K562 (cell line): Measurements from ENCODE around the gene ADAM33. TPM values are rescaled to one million over a fixed set of nuclear protein-coding genes. Genes with fewer than 3 reads are reported as not detected.

ENCODE experiments used
- ATAC-seq: fragments of 200-7000 bp; cut with Tn5 transposase; 3 replicates; pipeline ENCODE4 v1.9.1; 2020; ENCODE audit warnings: moderate library complexity
- BruUV-seq: library from RNA; stranded (reverse); fragments of 400-500 nt; replicated peaks from 2 replicates; lab custom pipeline; 2021; lab: Mats Ljungman, UMichigan
- CTCF ChIA-PET: fragments of 300-600 bp; formaldehyde crosslinking; extraction: SDS; loops from one replicate; lab custom pipeline; 2021; ENCODE audit warnings: low intra/inter-chr PET ratio; lab: Yijun Ruan, JAX
- POLR2A ChIA-PET: fragments of 300-600, 350-650 bp; sonication (Branson Sonifier 250); formaldehyde crosslinking; extraction: SDS; loops from one replicate; lab custom pipeline; 2021; ENCODE audit warnings: antibody characterized with exemption, inconsistent platforms; lab: Yijun Ruan, JAX
- DNase-seq, 4 experiments: peaks; one replicate each; pipeline versions ENCODE4 v3.0.0 to v3.0.0-alpha.2; 2011 to 2018; ENCODE audit warnings: low spot score in 3 of 4, mixed read lengths in 3 of 4; ENCODE audit errors: extremely low read depth in 1 of 4
- FAIRE-seq: peaks from 2 replicates; lab custom pipeline; 2011; peaks lifted over from hg19 to GRCh38; lab: Jason Lieb, UNC
- H2AFZ ChIP-seq: 2 replicates; pipeline ENCODE4 v1.6.0; 2011; ENCODE audit warnings: low read depth, low read length, control low read depth, inconsistent platforms
- H3K27ac ChIP-seq: fragments of 200-600 bp; 3 replicates; pipeline ENCODE4 v1.8.0; 2011; ENCODE audit warnings: low read depth, mild to moderate bottlenecking, control low read depth, inconsistent platforms, low read length, moderate library complexity, mixed read lengths; ENCODE audit errors: extremely low read depth
- H3K27me3 ChIP-seq, 2 experiments: fragments of 300-600 bp in 1 of 2; 2 replicates in 1 of 2; 3 replicates in 1 of 2; pipeline versions ENCODE4 v1.6.0 to v1.8.0; 2011; ENCODE audit warnings: inconsistent platforms in 2 of 2, low read length in 2 of 2, mild to moderate bottlenecking in 1 of 2, mixed read lengths in 1 of 2, moderate library complexity in 1 of 2; ENCODE audit not compliant: control insufficient read depth in 2 of 2, insufficient read depth in 2 of 2
- H3K36me3 ChIP-seq: fragments of 300-600 bp; 3 replicates; pipeline ENCODE4 v1.8.0; 2011; ENCODE audit warnings: mild to moderate bottlenecking, low read length, inconsistent platforms; ENCODE audit not compliant: control insufficient read depth, insufficient read depth
- H3K4me1 ChIP-seq, 2 experiments: fragments of 200-600 bp in 1 of 2; replicated peaks in 1 of 2; 2 replicates in 1 of 2; 3 replicates in 1 of 2; pipeline versions ENCODE4 v1.5.1 to v1.8.0; 2011; ENCODE audit warnings: inconsistent platforms in 2 of 2, low read length in 2 of 2, mild to moderate bottlenecking in 1 of 2, mixed read lengths in 1 of 2, moderate library complexity in 1 of 2; ENCODE audit not compliant: control insufficient read depth in 2 of 2, insufficient read depth in 2 of 2
- H3K4me2 ChIP-seq: 2 replicates; pipeline ENCODE4 v1.6.1; 2011; ENCODE audit warnings: low read length, control low read depth, inconsistent platforms, mixed read lengths; ENCODE audit not compliant: insufficient read depth
- H3K4me3 ChIP-seq: fragments of 200-600 bp; sonication (generic), shearing (Covaris generic); 2 replicates; pipeline ENCODE4 v1.5.1; 2016; ENCODE audit warnings: control low read depth, inconsistent platforms
- H3K79me2 ChIP-seq: fragments of 200-600 bp; 3 replicates; pipeline ENCODE4 v1.8.0; 2011; ENCODE audit warnings: low read length, inconsistent platforms; ENCODE audit not compliant: control insufficient read depth, insufficient read depth
- H3K9ac ChIP-seq, 2 experiments: 2 replicates each; pipeline versions ENCODE4 v1.6.0 to v1.6.1; 2011; ENCODE audit warnings: low read depth in 2 of 2, low read length in 2 of 2, control low read depth in 1 of 2, inconsistent platforms in 1 of 2, mild to moderate bottlenecking in 1 of 2, mixed read lengths in 1 of 2; ENCODE audit not compliant: insufficient read depth in 1 of 2
- H3K9me1 ChIP-seq: one replicate; pipeline ENCODE4 v1.6.0; 2011; ENCODE audit warnings: inconsistent platforms, mild to moderate bottlenecking, low read length, moderate library complexity; ENCODE audit not compliant: control insufficient read depth, insufficient read depth
- H3K9me3 ChIP-seq: replicated peaks from 2 replicates; pipeline ENCODE4 v1.5.1; 2011; ENCODE audit warnings: low read depth, low read length, inconsistent platforms; ENCODE audit not compliant: control insufficient read depth, insufficient read depth
- H4K20me1 ChIP-seq: replicated peaks from 2 replicates; pipeline ENCODE4 v1.6.1; 2011; ENCODE audit warnings: low read length, inconsistent platforms, mixed read lengths; ENCODE audit not compliant: control insufficient read depth, insufficient read depth
- ARNT ChIP-seq, 2 experiments: fragments of 450-650 bp; IDR thresholded peaks; 2 replicates each; pipeline ENCODE4 v1.6.1; 2016; ENCODE audit warnings: mild to moderate bottlenecking in 1 of 2
- CBX8 ChIP-seq: fragments of 200-600 bp; sonication (generic); IDR thresholded peaks from 2 replicates; pipeline ENCODE4 v1.6.1; 2012; ENCODE audit warnings: borderline replicate concordance, mixed run types, low read depth, mild to moderate bottlenecking, moderate library complexity, mixed read lengths, low read length, control low read depth, inconsistent platforms; ENCODE audit not compliant: poor library complexity, severe bottlenecking; ENCODE audit errors: extremely low read depth
- CTBP1 ChIP-seq: fragments of 450-650 bp; IDR thresholded peaks from 2 replicates; pipeline ENCODE4 v1.6.1; 2016; ENCODE audit warnings: borderline replicate concordance
- EP400 ChIP-seq: fragments of 450-650 bp; IDR thresholded peaks from 2 replicates; pipeline ENCODE4 v1.6.1; 2017; ENCODE audit warnings: antibody characterized with exemption, mild to moderate bottlenecking, moderate library complexity
- ETV6 ChIP-seq, 3 experiments: fragments of 150-350 bp in 1 of 3; sonication (generic) in 1 of 3; formaldehyde crosslinking in 1 of 3; IDR thresholded peaks; 2 replicates each; pipeline versions ENCODE4 v1.6.1 to v1.8.0; 2014 to 2022; ENCODE audit warnings: borderline replicate concordance in 2 of 3, low read depth in 2 of 3, antibody characterized with exemption in 1 of 3, low read length in 1 of 3, mild to moderate bottlenecking in 1 of 3, missing genetic modification reagents in 1 of 3
- FOXK1 ChIP-seq: sonication (generic); formaldehyde crosslinking; IDR thresholded peaks from 2 replicates; pipeline ENCODE4 v1.8.0; 2022; ENCODE audit warnings: missing genetic modification reagents, mild to moderate bottlenecking, borderline replicate concordance
- JUND ChIP-seq, 2 experiments: IDR thresholded peaks; 2 replicates in 1 of 2; 3 replicates in 1 of 2; pipeline ENCODE4 v1.6.1; 2011; ENCODE audit warnings: borderline replicate concordance in 2 of 2, low read depth in 2 of 2, low read length in 2 of 2, improper control_type of control experiment in 1 of 2, missing biosample characterization in 1 of 2, missing genetic modification characterization in 1 of 2, missing genetic modification reagents in 1 of 2
- MEF2D ChIP-seq: conservative IDR thresholded peaks from 2 replicates; pipeline ENCODE4 v1.6.1; 2016; ENCODE audit warnings: low read depth, missing genetic modification characterization, missing compliant biosample characterization
- MYC ChIP-seq, 2 experiments: fragments of 250-450 bp in 1 of 2; sonication (Bioruptor Pico) in 1 of 2; IDR thresholded peaks; 2 replicates each; pipeline versions ENCODE4 v1.5.1 to v1.6.1; 2012 to 2021; ENCODE audit warnings: low read depth in 2 of 2, borderline replicate concordance in 1 of 2, improper control_type of control experiment in 1 of 2, low read length in 1 of 2, mild to moderate bottlenecking in 1 of 2, moderate library complexity in 1 of 2
- PHF20 ChIP-seq: fragments of 450-650 bp; IDR thresholded peaks from 2 replicates; pipeline ENCODE4 v1.6.1; 2018; ENCODE audit not compliant: partially characterized antibody
- POLR3G ChIP-seq: IDR thresholded peaks from 2 replicates; pipeline ENCODE4 v1.6.1; 2011; ENCODE audit not compliant: insufficient read length, insufficient replicate concordance; ENCODE audit errors: extremely low read depth
- PPARD ChIP-seq: fragments of 250-450 bp; sonication (Bioruptor Pico); IDR thresholded peaks from 2 replicates; pipeline ENCODE4 v1.8.0; 2022; ENCODE audit warnings: inconsistent platforms, mild to moderate bottlenecking, moderate library complexity
- RBM22 ChIP-seq: fragments of 200-400 bp; formaldehyde crosslinking; IDR thresholded peaks from 2 replicates; pipeline ENCODE4 v1.6.1; 2018; ENCODE audit warnings: low read length, low read depth; ENCODE audit not compliant: poor library complexity, severe bottlenecking
- SRSF1 ChIP-seq: fragments of 200-400 bp; formaldehyde crosslinking; IDR thresholded peaks from 2 replicates; pipeline ENCODE4 v1.6.1; 2017; ENCODE audit warnings: mild to moderate bottlenecking, low read depth, low read length, moderate library complexity
- TGIF2 ChIP-seq: sonication (generic); formaldehyde crosslinking; IDR thresholded peaks from 2 replicates; pipeline ENCODE4 v1.8.1; 2022; ENCODE audit warnings: mild to moderate bottlenecking, missing genetic modification reagents, moderate library complexity
- USF2 ChIP-seq: sonication (generic); formaldehyde crosslinking; IDR thresholded peaks from 2 replicates; pipeline ENCODE4 v1.5.0; 2020; ENCODE audit warnings: missing genetic modification reagents
- ZBTB26 ChIP-seq: fragments of 450-650 bp; formaldehyde crosslinking; IDR thresholded peaks from 2 replicates; pipeline ENCODE4 v1.4.0; 2022; ENCODE audit warnings: missing genetic modification characterization
- ZBTB5 ChIP-seq: fragments of 450-650 bp; IDR thresholded peaks from 2 replicates; pipeline ENCODE4 v1.6.1; 2017; ENCODE audit warnings: antibody characterized with exemption
- WGBS: fragments of 100-300 bp; shearing (Covaris generic); methylation state at CpG from one replicate; pipeline ENCODE4 v1.1.6; 2016; ENCODE audit warnings: low coverage, mixed read lengths; ENCODE audit not compliant: insufficient coverage; ENCODE audit errors: missing lambda C conversion rate; 5-methylcytosine and 5-hydroxymethylcytosine counted together
- in situ Hi-C: fragments of 300-500 bp; cut with MboI; formaldehyde crosslinking; loops from 4 replicates; pipeline ENCODE4 v1.15.0; 2018; ENCODE audit warnings: inconsistent platforms, mixed read lengths
- intact Hi-C: fragments of 100-400 bp; cut with micrococcal nuclease; formaldehyde crosslinking; loops from 2 replicates; pipeline ENCODE4 v1.14.2; 2022
- polyA plus RNA-seq, 8 experiments: library from polyadenylated mRNA; depleted of rRNA in 4 of 8; stranded (reverse) in 5 of 8; unstranded in 3 of 8; fragments of >200 nt; fragmentation: Nextera tagmentation in 2 of 8; fragmentation: Illumina TruSeq in 1 of 8; extraction: Ambion mirVana in 2 of 8; extraction: Trizol in 1 of 8; gene quantifications; 2 replicates each; pipeline versions ENCODE4 v1.2.1 to v1.2.3, GENCODE V29; 2011 to 2014; ENCODE audit warnings: inconsistent platforms in 1 of 8, missing spikeins in 1 of 8
- total RNA-seq, 7 experiments: library from RNA; depleted of rRNA in 6 of 7; stranded (reverse); fragments of >200 nt in 6 of 7; fragmentation: Illumina TruSeq in 2 of 7; extraction: Trizol in 2 of 7; gene quantifications; 2 replicates each; pipeline versions ENCODE4 v1.2.1 to v1.2.3, GENCODE V29; 2011 to 2021; ENCODE audit warnings: low replicate concordance in 1 of 7

The ADAM33 gene
- total and polyA plus RNA-seq, 9 of the 15 experiments (the other 6 are each of a cell fraction or from before 2014, with no cell fraction given), result not detected

- intact Hi-C loops, result no loop called here
- H3K4me1 ChIP-seq, result peaks cover 5 to 10% of the 10 kb centered on the region in 2 experiments; a peak in 3 of 5 replicates
- POLR2A ChIA-PET, result interaction anchor here (0.7 kb wide), 1 partner anchor 118 kb away, joined by 3 read pairs; no protein-coding TSS in a partner anchor
- no peak overlapping the region for H3K4me2 ChIP-seq
- 2% methylated on average over 4 of the region's 4 CpGs for WGBS
- H3K4me3 ChIP-seq, result no peak overlapping the region
- no peak for FAIRE-seq
- CTCF ChIA-PET, result no interaction called here
- no peak for DNase-seq
- no peak overlapping the region for H2AFZ ChIP-seq
- peaks cover 0 to 32% of the 10 kb centered on the region in 2 experiments; a peak in 3 of 5 replicates for H3K27me3 ChIP-seq
- no peaks in the 10 kb centered on the region for H3K79me2 ChIP-seq
- H3K36me3 ChIP-seq, result no peaks in the 10 kb centered on the region
- BruUV-seq, result no TSS peak
- no peak overlapping the region for H3K9ac ChIP-seq
- 0 out of 2 replicates have a peak, but pooled peaks cover 2% of the 10 kb centered on the region for H4K20me1 ChIP-seq
- H3K27ac ChIP-seq, result no peak overlapping the region
- H3K9me3 ChIP-seq, result no peaks in the 10 kb centered on the region
- no peaks in the 10 kb centered on the region for H3K9me1 ChIP-seq
- in situ Hi-C loops, result no loop called here
- ATAC-seq, result no peak
- no peak for TF ChIP-seq PHF20
- TF ChIP-seq JUND (IDR thresholded peaks at IDR 0.05; ENCODE audit: borderline replicate concordance, low read depth, low read length), result no peak
- no peak for TF ChIP-seq JUND (tag; IDR thresholded peaks at IDR 0.05; ENCODE audit: borderline replicate concordance, low read depth, low read length)
- TF ChIP-seq PPARD, result no peak
- TF ChIP-seq ZBTB26 (CRISPR knock-in tag), result no peak
- TF ChIP-seq ARNT (IDR thresholded peaks at IDR 0.05), result no peak
- TF ChIP-seq CBX8, result no peak
- TF ChIP-seq ZBTB5, result no peak
- no peak for TF ChIP-seq MEF2D
- no peak for TF ChIP-seq SRSF1
- no peak for TF ChIP-seq RBM22
- TF ChIP-seq MYC (IDR thresholded peaks at IDR 0.05; ENCODE audit: low read depth, low read length), result no peak
- TF ChIP-seq MYC (CRISPR knock-in tag; IDR thresholded peaks at IDR 0.05; ENCODE audit: borderline replicate concordance, low read depth), result no peak
- TF ChIP-seq ETV6 (IDR thresholded peaks at IDR 0.05; ENCODE audit: borderline replicate concordance in 1 of 2, low read depth in 2 of 2, low read length in 1 of 2), result no peak
- TF ChIP-seq ETV6 (CRISPR knock-in tag; IDR thresholded peaks at IDR 0.05; ENCODE audit: borderline replicate concordance), result no peak
- no peak for TF ChIP-seq TGIF2 (CRISPR knock-in tag)
- no peak for TF ChIP-seq POLR3G
- TF ChIP-seq EP400, result no peak
- no peak for TF ChIP-seq CTBP1
- TF ChIP-seq USF2 (CRISPR knock-in tag), result no peak
- no peak for TF ChIP-seq FOXK1 (CRISPR knock-in tag)
These were observed 26.7 kb downstream of the ADAM33 start for GRCh38 chr20:3655131-3655405.
